ENCODE data around the gene SLC25A13. TPM values are rescaled to one million over a fixed set of nuclear protein-coding genes. Genes with fewer than 3 reads are reported as not detected.

The SLC25A13 gene
- total RNA-seq, 1 donor from 2014 or later = 55.8 TPM

DNA sequence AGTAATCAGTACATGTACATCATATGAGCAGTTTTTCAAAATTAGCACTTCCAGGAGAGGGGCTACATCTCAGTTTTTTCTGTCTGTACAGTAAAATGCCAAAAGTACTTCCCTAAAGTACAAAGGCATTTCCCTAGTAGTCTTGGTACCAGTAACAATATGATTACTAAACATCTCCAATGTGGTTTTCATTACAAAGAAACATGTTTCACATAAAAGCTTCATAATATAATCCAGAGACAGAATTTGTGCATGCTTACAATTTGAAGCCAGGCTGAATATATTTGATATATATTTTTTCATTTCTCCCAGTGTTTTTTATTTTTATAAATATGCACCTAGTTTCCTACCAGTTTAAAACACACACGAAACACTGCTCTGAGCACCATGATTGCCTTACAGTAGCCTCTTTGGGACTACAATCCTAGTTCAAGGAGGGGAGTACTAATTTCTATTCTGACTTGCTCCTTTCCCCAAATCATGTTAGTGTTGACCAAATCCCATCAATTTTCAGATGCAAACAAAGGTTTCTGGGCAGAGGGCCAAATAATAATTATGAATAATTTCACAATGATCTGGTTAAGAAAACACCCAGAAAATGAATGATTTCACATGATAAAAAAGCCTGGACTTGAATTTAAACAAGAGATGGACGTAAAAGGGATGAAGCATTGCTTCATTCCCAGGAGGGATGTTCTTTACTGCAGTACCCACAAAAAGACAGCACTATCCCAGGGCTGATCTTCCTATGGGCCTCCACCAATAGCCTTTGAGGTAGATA, 201.3 kb downstream of the SLC25A13 start:
- no peak for DNase-seq (ENCODE audit: extremely low spot score, unreplicated experiment)
- Mint-ChIP-seq H3K4me3 (no peak overlapping the region), H3K36me3 (peaks cover 15% of the 10 kb centered on the region), H3K27ac (no peak overlapping the region), H3K27me3 (no peaks in the 10 kb centered on the region), H3K4me1 (ENCODE audit: unreplicated experiment) (peaks cover 23% of the 10 kb centered on the region), H3K9me3 (no peaks in the 10 kb centered on the region)
- TF ChIP-seq CTCF (conservative IDR thresholded peaks at IDR 0.05) = no peak

GRCh38 chr7:96118449-96119001, 203.4 kb downstream of the SLC25A13 start:
- no peak overlapping the region for H3K27ac Mint-ChIP-seq
- peaks cover 18% of the 10 kb centered on the region for H3K4me1 Mint-ChIP-seq (ENCODE audit: unreplicated experiment)
- no peak for DNase-seq (ENCODE audit: extremely low spot score, unreplicated experiment)
- TF ChIP-seq CTCF (conservative IDR thresholded peaks at IDR 0.05) = no peak
- peaks cover 15% of the 10 kb centered on the region for H3K36me3 Mint-ChIP-seq
- no peaks in the 10 kb centered on the region for H3K27me3 Mint-ChIP-seq
- no peak overlapping the region for H3K4me3 Mint-ChIP-seq
- no peaks in the 10 kb centered on the region for H3K9me3 Mint-ChIP-seq

- no peak for DNase-seq (ENCODE audit: extremely low spot score, unreplicated experiment)
- H3K4me1 Mint-ChIP-seq (ENCODE audit: unreplicated experiment) = peaks cover 13% of the 10 kb centered on the region
- no peak overlapping the region for H3K4me3 Mint-ChIP-seq
- H3K27ac Mint-ChIP-seq = no peak overlapping the region
- peaks cover 2% of the 10 kb centered on the region for H3K9me3 Mint-ChIP-seq
- H3K27me3 Mint-ChIP-seq = no peaks in the 10 kb centered on the region
- peaks cover 6% of the 10 kb centered on the region for H3K36me3 Mint-ChIP-seq
- TF ChIP-seq CTCF (conservative IDR thresholded peaks at IDR 0.05) = no peak
Observed at GRCh38 chr7:96116173-96116572, 205.7 kb downstream of the SLC25A13 start.

DNA sequence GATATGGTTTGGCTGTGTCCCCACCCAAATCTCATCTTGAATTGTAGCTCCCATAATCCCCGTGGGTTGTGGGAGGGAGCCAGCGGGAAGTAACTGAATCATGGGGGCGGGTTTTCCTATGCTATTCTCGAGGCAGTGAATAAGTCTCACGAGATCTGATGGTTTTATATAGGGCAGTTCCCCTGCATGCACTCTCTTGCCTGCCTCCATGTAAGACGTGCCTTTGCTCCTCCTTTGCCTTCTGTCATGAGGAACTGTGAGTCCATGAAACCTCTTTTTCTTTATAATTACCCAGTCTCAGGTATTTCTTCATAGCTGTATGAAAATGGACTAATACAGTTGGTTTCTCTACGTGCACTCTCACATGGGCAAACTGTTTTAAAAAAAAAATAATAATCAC, 207.7 kb downstream of the SLC25A13 start:
- peaks cover 6% of the 10 kb centered on the region for H3K9me3 Mint-ChIP-seq
- TF ChIP-seq CTCF (conservative IDR thresholded peaks at IDR 0.05) = no peak
- H3K4me1 Mint-ChIP-seq (ENCODE audit: unreplicated experiment) = peaks cover 7% of the 10 kb centered on the region
- no peaks in the 10 kb centered on the region for H3K27me3 Mint-ChIP-seq
- DNase-seq (ENCODE audit: extremely low spot score, unreplicated experiment) = no peak
- H3K27ac Mint-ChIP-seq = no peak overlapping the region
- no peak overlapping the region for H3K4me3 Mint-ChIP-seq
- no peaks in the 10 kb centered on the region for H3K36me3 Mint-ChIP-seq

DNA sequence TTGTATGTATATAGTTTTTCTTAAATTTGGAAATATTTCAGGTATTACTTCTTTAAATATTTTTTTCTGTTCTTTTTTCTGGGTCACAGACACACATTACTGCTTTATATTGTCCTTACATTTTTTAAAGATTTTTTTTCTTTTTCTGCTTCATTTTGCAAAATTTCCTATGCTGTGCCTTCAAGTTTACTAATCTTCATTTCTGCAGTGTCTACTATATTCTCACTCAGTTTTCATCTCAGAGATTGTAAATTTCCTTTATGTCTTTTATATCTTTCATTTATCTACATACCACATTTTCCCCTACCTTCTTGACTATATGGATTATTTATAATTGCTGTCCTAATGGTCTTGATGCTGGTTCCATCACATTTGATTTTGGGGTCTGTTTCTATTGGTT, 210.5 kb downstream of the SLC25A13 start:
- no peaks in the 10 kb centered on the region for H3K4me1 Mint-ChIP-seq (ENCODE audit: unreplicated experiment)

More for the DNA sequence above, 210.5 kb downstream of the SLC25A13 start:
- peaks cover 6% of the 10 kb centered on the region for H3K9me3 Mint-ChIP-seq
- DNase-seq (ENCODE audit: extremely low spot score, unreplicated experiment) = no peak
- H3K27me3 Mint-ChIP-seq = no peaks in the 10 kb centered on the region
- no peaks in the 10 kb centered on the region for H3K36me3 Mint-ChIP-seq
- no peak overlapping the region for H3K4me3 Mint-ChIP-seq
- H3K27ac Mint-ChIP-seq = no peak overlapping the region
- TF ChIP-seq CTCF (conservative IDR thresholded peaks at IDR 0.05) = no peak
